Fibroblast of lung (primary cell): Measurements from ENCODE around the gene PIK3R2. TPM values are rescaled to one million over a fixed set of nuclear protein-coding genes. Genes with fewer than 3 reads are reported as not detected.
A peak's percentile ranks its signal among the peaks of the same experiment; 100 is the strongest.

ENCODE experiments used
- DNase-seq, 2 donors: peaks; one replicate each; pipeline versions ENCODE4 v3.0.0 to v3.0.0-alpha.2; 2010; ENCODE audit warnings: low read depth in 2 of 2
- H2AFZ ChIP-seq: 2 replicates; pipeline ENCODE4 v1.5.1; 2012; ENCODE audit warnings: low read length, control low read depth, inconsistent platforms
- H3K27ac ChIP-seq: 2 replicates; pipeline ENCODE4 v1.5.1; 2011; ENCODE audit warnings: low read length, control low read depth; ENCODE audit not compliant: insufficient read depth
- H3K27me3 ChIP-seq: 2 replicates; pipeline ENCODE4 v1.5.1; 2011; ENCODE audit warnings: mild to moderate bottlenecking, low read length; ENCODE audit not compliant: control insufficient read depth, insufficient read depth
- H3K36me3 ChIP-seq: 2 replicates; pipeline ENCODE4 v1.5.1; 2011; ENCODE audit warnings: low read length; ENCODE audit not compliant: control insufficient read depth, insufficient read depth
- H3K4me1 ChIP-seq: 2 replicates; pipeline ENCODE4 v1.5.1; 2011; ENCODE audit warnings: low read length; ENCODE audit not compliant: control insufficient read depth, insufficient read depth; ENCODE audit errors: extremely low read depth
- H3K4me2 ChIP-seq: 2 replicates; pipeline ENCODE4 v1.5.1; 2011; ENCODE audit warnings: low read length, control low read depth; ENCODE audit not compliant: insufficient read depth; ENCODE audit errors: extremely low read depth
- H3K4me3 ChIP-seq, 4 experiments: fragments of 200-600 bp in 1 of 4; sonication (generic) in 1 of 4; replicated peaks in 1 of 4; 2 replicates each; pipeline ENCODE4 v1.5.1; 2011 to 2016; ENCODE audit warnings: low read length in 4 of 4, low read depth in 3 of 4, mild to moderate bottlenecking in 3 of 4, control low read depth in 2 of 4, inconsistent platforms in 1 of 4, mixed read lengths in 1 of 4; ENCODE audit not compliant: insufficient read depth in 1 of 4; ENCODE audit errors: control extremely low read depth in 1 of 4
- H3K79me2 ChIP-seq: 2 replicates; pipeline ENCODE4 v1.5.1; 2012; ENCODE audit warnings: mild to moderate bottlenecking, low read length, inconsistent platforms; ENCODE audit not compliant: control insufficient read depth, insufficient read depth
- H3K9ac ChIP-seq: 2 replicates; pipeline ENCODE4 v1.5.1; 2011; ENCODE audit warnings: mild to moderate bottlenecking, low read length, control low read depth; ENCODE audit not compliant: insufficient read depth
- H3K9me3 ChIP-seq: 2 replicates; pipeline ENCODE4 v1.5.1; 2012; ENCODE audit warnings: low read depth, low read length; ENCODE audit not compliant: control insufficient read depth, insufficient read depth
- H4K20me1 ChIP-seq: 2 replicates; pipeline ENCODE4 v1.5.1; 2011; ENCODE audit warnings: low read length; ENCODE audit not compliant: control insufficient read depth, insufficient read depth; ENCODE audit errors: extremely low read depth
- CTCF ChIP-seq, 2 donors: IDR thresholded peaks in 1 of 2; conservative IDR thresholded peaks in 1 of 2; 1 replicate in 1 of 2; 2 replicates in 1 of 2; pipeline ENCODE4 v1.5.1; 2011 to 2012; ENCODE audit warnings: low read length in 2 of 2, control low read depth in 1 of 2, inconsistent platforms in 1 of 2, low read depth in 1 of 2, mild to moderate bottlenecking in 1 of 2
- EZH2 ChIP-seq: IDR thresholded peaks from 2 replicates; pipeline ENCODE4 v1.5.1; 2012; ENCODE audit warnings: low read length, control low read depth, mild to moderate bottlenecking; ENCODE audit errors: missing control alignments
- polyA plus RNA-seq, 2 donors: library from polyadenylated mRNA; depleted of rRNA in 1 of 2; stranded (reverse) in 1 of 2; unstranded in 1 of 2; fragments of >200 nt; gene quantifications; 2 replicates each; pipeline ENCODE4 v1.2.1, GENCODE V29; 2011 to 2012; ENCODE audit warnings: missing spikeins in 1 of 2
- total RNA-seq: library from RNA; depleted of rRNA; stranded (reverse); fragments of >200 nt; gene quantifications from 2 replicates; pipeline ENCODE4 v1.2.1, GENCODE V29; 2014

The PIK3R2 gene
- total and polyA plus RNA-seq, 2 donors (not counting 1 experiment from before 2014, with no cell fraction given), result 10.1 to 18.4 TPM

GRCh38 chr19:18167011-18167410 is 14.0 kb downstream of the PIK3R2 start:
- no peak for DNase-seq
- Histone ChIP-seq H3K79me2 (no peaks in the 10 kb centered on the region), H3K4me2 (no peak overlapping the region), H3K9me3 (no peaks in the 10 kb centered on the region), H3K4me1 (no peaks in the 10 kb centered on the region), H3K27me3 (no peaks in the 10 kb centered on the region), H3K36me3 (peaks cover 21% of the 10 kb centered on the region), H3K9ac (no peak overlapping the region), H2AFZ (no peak overlapping the region), H4K20me1 (no peaks in the 10 kb centered on the region), H3K27ac (no peak overlapping the region), H3K4me3 (no peak overlapping the region)
- TF ChIP-seq CTCF (conservative IDR thresholded peaks at IDR 0.05 in 1 of 2, IDR thresholded peaks at IDR 0.05 in 1 of 2; ENCODE audit: low read depth in 1 of 2, low read length in 2 of 2) (no peak), EZH2 (no peak)

- Histone ChIP-seq H3K9me3 (no peaks in the 10 kb centered on the region), H3K79me2 (no peaks in the 10 kb centered on the region), H3K4me2 (no peak overlapping the region), H3K4me3 (no peak overlapping the region), H3K27me3 (no peaks in the 10 kb centered on the region), H2AFZ (no peak overlapping the region), H3K36me3 (peaks cover 16% of the 10 kb centered on the region), H3K9ac (no peak overlapping the region), H3K4me1 (no peaks in the 10 kb centered on the region), H3K27ac (no peak overlapping the region), H4K20me1 (no peaks in the 10 kb centered on the region)
- TF ChIP-seq CTCF (conservative IDR thresholded peaks at IDR 0.05 in 1 of 2, IDR thresholded peaks at IDR 0.05 in 1 of 2; ENCODE audit: low read depth in 1 of 2, low read length in 2 of 2) (peak; percentile 64 to 70), EZH2 (no peak)
- no peak for DNase-seq
Measured at GRCh38 chr19:18167975-18168645, 15.1 kb downstream of the PIK3R2 start.

- no peak for DNase-seq
- TF ChIP-seq EZH2 (no peak), CTCF (conservative IDR thresholded peaks at IDR 0.05 in 1 of 2, IDR thresholded peaks at IDR 0.05 in 1 of 2; ENCODE audit: low read depth in 1 of 2, low read length in 2 of 2) (no peak)
Measured at GRCh38 chr19:18168673-18169381, 15.9 kb downstream of the PIK3R2 start.

More at GRCh38 chr19:18168673-18169381, 15.9 kb downstream of the PIK3R2 start:
- H2AFZ ChIP-seq, result no peak overlapping the region
- no peaks in the 10 kb centered on the region for H4K20me1 ChIP-seq
- H3K9me3 ChIP-seq, result no peaks in the 10 kb centered on the region
- peaks cover 2% of the 10 kb centered on the region for H3K4me1 ChIP-seq
- no peak overlapping the region for H3K27ac ChIP-seq
- H3K27me3 ChIP-seq, result no peaks in the 10 kb centered on the region
- no peak overlapping the region for H3K9ac ChIP-seq
- no peak overlapping the region for H3K4me3 ChIP-seq
- peaks cover 13% of the 10 kb centered on the region for H3K36me3 ChIP-seq
- H3K4me2 ChIP-seq, result no peak overlapping the region
- H3K79me2 ChIP-seq, result no peaks in the 10 kb centered on the region
